ENCODE data around the gene PCIF1. TPM values are rescaled to one million over a fixed set of nuclear protein-coding genes. Genes with fewer than 3 reads are reported as not detected.
"Not testable (repeated sequence)": the region's sequence is repeated elsewhere in the genome, so short reads cannot be mapped to it uniquely, and the experiment has no call there.

Gene PCIF1
- total and polyA plus RNA-seq, 7 donors: 26.4 to 39.3 (median 31.9) TPM

DNA sequence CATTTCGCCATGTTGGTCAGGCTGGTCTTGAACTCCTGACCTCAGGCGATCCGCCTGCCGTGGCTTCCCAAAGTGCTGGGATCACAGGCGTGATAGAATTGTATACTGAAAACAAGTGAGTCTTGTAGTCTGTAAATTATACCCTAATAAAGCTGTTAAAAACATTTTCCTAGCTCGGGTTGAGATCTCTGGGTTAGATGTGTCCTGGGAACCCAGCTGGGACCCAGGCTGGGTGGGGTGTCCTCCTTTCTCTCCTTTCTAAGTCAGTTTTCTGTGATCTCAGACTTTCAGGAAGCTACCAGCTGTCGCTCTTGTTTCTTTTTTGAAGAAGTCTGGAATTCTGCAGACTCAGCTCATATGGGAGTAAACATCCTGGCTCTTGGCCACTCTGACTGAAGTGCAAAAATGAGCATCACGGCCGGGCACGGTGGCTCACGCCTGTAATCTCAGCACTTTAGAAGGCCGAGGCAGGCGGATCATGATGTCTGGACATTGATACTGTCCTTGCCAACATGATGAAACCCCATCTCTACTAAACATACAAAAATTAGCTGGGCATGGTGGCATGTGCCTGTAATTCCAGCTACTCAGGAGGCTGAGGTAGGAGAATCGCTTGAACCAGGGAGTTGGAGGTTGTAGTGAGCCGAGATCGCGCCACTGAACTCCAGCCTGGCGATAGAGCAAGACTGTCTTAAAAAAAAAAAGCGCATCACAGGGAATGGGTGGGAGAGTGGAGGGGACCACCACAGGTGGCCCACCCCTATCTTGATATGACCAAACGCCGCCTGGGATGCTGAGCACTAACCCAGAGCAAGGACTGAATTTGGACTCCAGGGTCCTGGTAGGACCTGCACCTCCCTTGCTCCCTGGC lies 9.9 kb upstream of the PCIF1 start:
- intact Hi-C loops (cut with DNase I): no loop called here
- no peak overlapping the region for H3K4me3 ChIP-seq
- H3K4me1 ChIP-seq: peaks cover 0 to 23% (median 21%) of the 10 kb centered on the region in 4 donors
- no peaks in the 10 kb centered on the region for H3K36me3 ChIP-seq
- peak overlapping the region; percentile 43 to 71 (median 58) for H3K27ac ChIP-seq
- no peaks in the 10 kb centered on the region for H3K27me3 ChIP-seq
- no peaks in the 10 kb centered on the region for H3K9me3 ChIP-seq
- peak in 1 of 4 donors; percentile 25 for TF ChIP-seq POLR2AphosphoS5 (IDR thresholded peaks at IDR 0.05)
- TF ChIP-seq, protein P1, sequence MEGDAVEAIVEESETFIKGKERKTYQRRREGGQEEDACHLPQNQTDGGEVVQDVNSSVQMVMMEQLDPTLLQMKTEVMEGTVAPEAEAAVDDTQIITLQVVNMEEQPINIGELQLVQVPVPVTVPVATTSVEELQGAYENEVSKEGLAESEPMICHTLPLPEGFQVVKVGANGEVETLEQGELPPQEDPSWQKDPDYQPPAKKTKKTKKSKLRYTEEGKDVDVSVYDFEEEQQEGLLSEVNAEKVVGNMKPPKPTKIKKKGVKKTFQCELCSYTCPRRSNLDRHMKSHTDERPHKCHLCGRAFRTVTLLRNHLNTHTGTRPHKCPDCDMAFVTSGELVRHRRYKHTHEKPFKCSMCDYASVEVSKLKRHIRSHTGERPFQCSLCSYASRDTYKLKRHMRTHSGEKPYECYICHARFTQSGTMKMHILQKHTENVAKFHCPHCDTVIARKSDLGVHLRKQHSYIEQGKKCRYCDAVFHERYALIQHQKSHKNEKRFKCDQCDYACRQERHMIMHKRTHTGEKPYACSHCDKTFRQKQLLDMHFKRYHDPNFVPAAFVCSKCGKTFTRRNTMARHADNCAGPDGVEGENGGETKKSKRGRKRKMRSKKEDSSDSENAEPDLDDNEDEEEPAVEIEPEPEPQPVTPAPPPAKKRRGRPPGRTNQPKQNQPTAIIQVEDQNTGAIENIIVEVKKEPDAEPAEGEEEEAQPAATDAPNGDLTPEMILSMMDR (IDR thresholded peaks at IDR 0.05): no peak
- WGBS, 2 donors: 47 to 59% methylated on average over 21 of the region's 21 CpGs
- peak; percentile 80 for DNase-seq

GRCh38 chr20:45925821-45926506 lies 8.5 kb upstream of the PCIF1 start:
- H3K4me1 ChIP-seq: peaks cover 0 to 16% (median 14%) of the 10 kb centered on the region in 4 donors

DNA sequence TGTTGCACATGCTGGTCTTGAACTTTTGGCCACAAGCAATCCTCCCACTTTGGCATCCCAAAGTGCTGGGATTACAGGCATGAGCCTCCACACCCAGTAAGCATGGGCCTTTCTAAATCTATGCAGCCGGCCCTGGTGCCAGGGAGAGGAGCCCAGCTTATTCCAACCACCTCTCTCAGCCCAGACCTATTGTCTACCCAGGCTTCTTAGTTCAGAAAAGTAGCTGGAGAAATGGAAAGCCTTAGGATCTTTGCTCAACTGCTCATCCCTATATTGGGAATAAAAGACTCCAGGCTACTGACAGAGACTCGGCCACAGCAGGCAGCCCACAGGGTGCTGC lies 7.8 kb upstream of the PCIF1 start:
- 76 to 88% methylated on average over 2 of the region's 2 CpGs for WGBS, 2 donors
- no peaks in the 10 kb centered on the region for H3K27me3 ChIP-seq
- H3K9me3 ChIP-seq: no peaks in the 10 kb centered on the region
- intact Hi-C loops (cut with DNase I): no loop called here
- H3K27ac ChIP-seq: no peak overlapping the region
- no peak for TF ChIP-seq POLR2AphosphoS5 (IDR thresholded peaks at IDR 0.05)
- no peak for TF ChIP-seq EP300 (IDR thresholded peaks at IDR 0.05)
- TF ChIP-seq, protein P1 (IDR thresholded peaks at IDR 0.05): no peak
- no peak for TF ChIP-seq POLR2A (IDR thresholded peaks at IDR 0.05)
- no peak overlapping the region for H3K4me3 ChIP-seq
- peaks cover 0 to 16% (median 14%) of the 10 kb centered on the region in 4 donors for H3K4me1 ChIP-seq
- no peak for DNase-seq
- no peaks in the 10 kb centered on the region for H3K36me3 ChIP-seq

More at GRCh38 chr20:45925821-45926506, 8.5 kb upstream of the PCIF1 start:
- Histone ChIP-seq H3K27ac (peak overlapping the region in 1 of 4 donors; percentile 71), H3K27me3 (no peaks in the 10 kb centered on the region), H3K4me3 (no peak overlapping the region), H3K36me3 (no peaks in the 10 kb centered on the region), H3K9me3 (no peaks in the 10 kb centered on the region)
- DNase-seq: no peak
- 60 to 74% methylated on average over 9 of the region's 9 CpGs for WGBS, 2 donors
- TF ChIP-seq POLR2AphosphoS5 (IDR thresholded peaks at IDR 0.05) (no peak), POLR2A (IDR thresholded peaks at IDR 0.05) (no peak), EP300 (IDR thresholded peaks at IDR 0.05) (no peak)
- TF ChIP-seq, protein P1 (IDR thresholded peaks at IDR 0.05): no peak
- intact Hi-C loops (cut with DNase I): no loop called here

DNA sequence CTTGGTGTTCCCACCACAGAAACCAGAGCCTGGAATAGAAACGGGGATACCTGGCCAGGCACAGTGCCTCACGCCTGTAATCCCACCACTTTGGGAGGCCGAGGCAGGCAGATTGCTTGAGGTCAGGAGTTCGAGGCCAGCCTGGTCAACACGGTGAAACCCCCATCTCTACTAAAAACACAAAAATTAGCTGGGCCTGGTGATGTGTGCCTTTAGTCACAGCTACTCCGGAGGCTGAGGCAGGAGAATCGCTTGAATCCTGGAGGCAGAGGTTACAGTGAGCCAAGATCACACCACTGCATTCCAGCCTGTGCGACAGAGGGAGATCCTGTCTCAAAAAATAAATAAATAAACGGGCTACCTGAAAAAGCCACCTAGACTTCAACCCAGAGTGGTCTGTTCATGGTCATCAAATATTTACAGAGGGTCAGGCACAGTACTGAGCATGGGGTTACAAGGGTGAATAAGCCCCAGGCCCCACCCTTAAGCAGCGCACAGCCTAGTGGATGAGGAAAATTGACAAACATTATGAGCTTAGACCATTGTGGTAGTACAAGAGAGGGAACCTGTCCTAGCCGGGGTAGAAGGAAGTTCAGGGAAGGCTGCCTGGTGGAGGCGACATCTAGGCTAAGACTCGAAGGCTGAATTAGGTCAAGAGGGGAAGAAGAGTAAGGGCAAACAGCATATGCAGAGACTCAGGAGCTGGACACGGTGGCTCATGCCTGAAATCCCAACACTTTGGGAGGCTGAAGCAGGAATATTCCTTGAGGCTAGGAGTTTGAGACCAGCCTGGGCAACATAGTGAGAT lies 7.2 kb upstream of the PCIF1 start:
- intact Hi-C loops (cut with DNase I): no loop called here

DNA sequence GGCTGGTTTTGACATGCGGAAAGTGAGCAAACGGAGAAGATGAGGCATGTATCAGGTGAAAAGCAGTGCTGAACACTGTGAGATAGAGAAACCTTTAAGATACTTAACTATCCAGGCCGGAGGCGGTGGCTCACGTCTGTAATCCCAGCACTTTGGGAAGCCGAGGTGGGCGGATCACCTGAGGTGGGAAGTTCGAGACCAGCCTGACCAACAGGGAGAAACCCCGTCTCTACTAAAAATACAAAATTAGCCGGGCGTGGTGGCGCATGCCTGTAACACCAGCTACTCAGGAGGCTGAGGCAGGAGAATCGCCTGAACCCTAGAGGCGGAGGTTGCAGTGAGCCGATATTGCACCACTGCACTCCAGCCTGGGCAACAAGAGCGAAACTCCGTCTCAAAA lies 2.8 kb upstream of the PCIF1 start:
- intact Hi-C loops (cut with DNase I): loop anchor here (10.0 kb wide), 2 partner anchors 117 to 567 kb away; partner anchors contain the start of genes SYS1 and UBE2C
- H3K4me1 ChIP-seq: peaks cover 0 to 25% (median 20%) of the 10 kb centered on the region in 4 donors
- DNase-seq, H3K4me3 ChIP-seq, H3K27me3 ChIP-seq, H3K9me3 ChIP-seq, H3K27ac ChIP-seq, H3K36me3 ChIP-seq: not testable (repeated sequence)
- WGBS, 2 donors: 94% methylated on average over 17 of the region's 17 CpGs

More for the DNA sequence above, 7.2 kb upstream of the PCIF1 start:
- H3K9me3 ChIP-seq: no peaks in the 10 kb centered on the region
- WGBS, 2 donors: 50 to 79% methylated on average over 14 of the region's 14 CpGs
- no peaks in the 10 kb centered on the region for H3K27me3 ChIP-seq
- no peak overlapping the region for H3K27ac ChIP-seq
- peaks cover 0 to 16% (median 14%) of the 10 kb centered on the region in 4 donors for H3K4me1 ChIP-seq
- DNase-seq: no peak
- no peaks in the 10 kb centered on the region for H3K36me3 ChIP-seq
- H3K4me3 ChIP-seq: no peak overlapping the region
- TF ChIP-seq EP300 (IDR thresholded peaks at IDR 0.05): no peak
- no peak for TF ChIP-seq POLR2AphosphoS5 (IDR thresholded peaks at IDR 0.05)
